Measurements from ENCODE around the gene ETS2. TPM values are rescaled to one million over a fixed set of nuclear protein-coding genes. Genes with fewer than 3 reads are reported as not detected.

Gene ETS2
- total RNA-seq, 1 donor from 2014 or later = 22.4 TPM

GRCh38 chr21:38811257-38811656 lies 5.5 kb downstream of the ETS2 start:
- H3K9ac ChIP-seq = no peak overlapping the region
- H3K27me3 ChIP-seq = no peaks in the 10 kb centered on the region
- Mint-ChIP-seq H3K27me3 (ENCODE audit: insufficient read depth, low read depth) (peaks cover 3% of the 10 kb centered on the region), H3K27ac (no peak overlapping the region), H3K36me3 (peaks cover 33% of the 10 kb centered on the region), H3K4me1 (peaks cover 22% of the 10 kb centered on the region), H3K9me3 (no peaks in the 10 kb centered on the region), H3K4me3 (no peak overlapping the region)
- H2AFZ ChIP-seq (replicated peaks) = no peak overlapping the region
- H3K36me3 ChIP-seq = no peaks in the 10 kb centered on the region
- peaks cover 40% of the 10 kb centered on the region for H3K4me1 ChIP-seq
- H3K79me2 ChIP-seq (ENCODE audit: low read depth) = peaks cover 60% of the 10 kb centered on the region
- peaks cover 15% of the 10 kb centered on the region for H3F3A ChIP-seq (ENCODE audit: low read depth)
- peaks cover 30% of the 10 kb centered on the region for H4K20me1 ChIP-seq (ENCODE audit: low read depth)
- no peak for DNase-seq (ENCODE audit: low spot score)
- H3K4me3 ChIP-seq = no peak overlapping the region
- H3K4me2 ChIP-seq = peak overlapping the region; percentile 18
- no peak overlapping the region for H3K27ac ChIP-seq
- TF ChIP-seq, protein P1, sequence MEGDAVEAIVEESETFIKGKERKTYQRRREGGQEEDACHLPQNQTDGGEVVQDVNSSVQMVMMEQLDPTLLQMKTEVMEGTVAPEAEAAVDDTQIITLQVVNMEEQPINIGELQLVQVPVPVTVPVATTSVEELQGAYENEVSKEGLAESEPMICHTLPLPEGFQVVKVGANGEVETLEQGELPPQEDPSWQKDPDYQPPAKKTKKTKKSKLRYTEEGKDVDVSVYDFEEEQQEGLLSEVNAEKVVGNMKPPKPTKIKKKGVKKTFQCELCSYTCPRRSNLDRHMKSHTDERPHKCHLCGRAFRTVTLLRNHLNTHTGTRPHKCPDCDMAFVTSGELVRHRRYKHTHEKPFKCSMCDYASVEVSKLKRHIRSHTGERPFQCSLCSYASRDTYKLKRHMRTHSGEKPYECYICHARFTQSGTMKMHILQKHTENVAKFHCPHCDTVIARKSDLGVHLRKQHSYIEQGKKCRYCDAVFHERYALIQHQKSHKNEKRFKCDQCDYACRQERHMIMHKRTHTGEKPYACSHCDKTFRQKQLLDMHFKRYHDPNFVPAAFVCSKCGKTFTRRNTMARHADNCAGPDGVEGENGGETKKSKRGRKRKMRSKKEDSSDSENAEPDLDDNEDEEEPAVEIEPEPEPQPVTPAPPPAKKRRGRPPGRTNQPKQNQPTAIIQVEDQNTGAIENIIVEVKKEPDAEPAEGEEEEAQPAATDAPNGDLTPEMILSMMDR (IDR thresholded peaks at IDR 0.05) = no peak
- TF ChIP-seq EZH2 (IDR thresholded peaks at IDR 0.05) (no peak), EZH2phosphoT487 (IDR thresholded peaks at IDR 0.05) (no peak)
- H3K9me3 ChIP-seq (ENCODE audit: low read depth) = no peaks in the 10 kb centered on the region

GRCh38 chr21:38813143-38813542 lies 7.4 kb downstream of the ETS2 start:
- no peak overlapping the region for H3K4me2 ChIP-seq
- no peaks in the 10 kb centered on the region for H3K9me3 ChIP-seq (ENCODE audit: low read depth)
- peaks cover 40% of the 10 kb centered on the region for H3K36me3 Mint-ChIP-seq
- DNase-seq (ENCODE audit: low spot score) = no peak
- H3K36me3 ChIP-seq = peaks cover 7% of the 10 kb centered on the region
- H3K27me3 ChIP-seq = no peaks in the 10 kb centered on the region
- peaks cover 3% of the 10 kb centered on the region for H3K27me3 Mint-ChIP-seq (ENCODE audit: insufficient read depth, low read depth)
- peaks cover 29% of the 10 kb centered on the region for H3K4me1 ChIP-seq
- peaks cover 41% of the 10 kb centered on the region for H3K79me2 ChIP-seq (ENCODE audit: low read depth)
- TF ChIP-seq EZH2 (IDR thresholded peaks at IDR 0.05) = no peak
- TF ChIP-seq EZH2phosphoT487 (IDR thresholded peaks at IDR 0.05) = no peak
- TF ChIP-seq, protein P1 (IDR thresholded peaks at IDR 0.05) = no peak
- no peak overlapping the region for H3K27ac ChIP-seq
- H3F3A ChIP-seq (ENCODE audit: low read depth) = peaks cover 2% of the 10 kb centered on the region
- peaks cover 8% of the 10 kb centered on the region for H3K4me1 Mint-ChIP-seq
- H3K4me3 Mint-ChIP-seq = no peak overlapping the region
- H4K20me1 ChIP-seq (ENCODE audit: low read depth) = peaks cover 24% of the 10 kb centered on the region
- H3K27ac Mint-ChIP-seq = no peak overlapping the region
- H2AFZ ChIP-seq (replicated peaks) = no peak overlapping the region
- H3K9ac ChIP-seq = no peak overlapping the region
- H3K4me3 ChIP-seq = no peak overlapping the region
- H3K9me3 Mint-ChIP-seq = no peaks in the 10 kb centered on the region

DNA sequence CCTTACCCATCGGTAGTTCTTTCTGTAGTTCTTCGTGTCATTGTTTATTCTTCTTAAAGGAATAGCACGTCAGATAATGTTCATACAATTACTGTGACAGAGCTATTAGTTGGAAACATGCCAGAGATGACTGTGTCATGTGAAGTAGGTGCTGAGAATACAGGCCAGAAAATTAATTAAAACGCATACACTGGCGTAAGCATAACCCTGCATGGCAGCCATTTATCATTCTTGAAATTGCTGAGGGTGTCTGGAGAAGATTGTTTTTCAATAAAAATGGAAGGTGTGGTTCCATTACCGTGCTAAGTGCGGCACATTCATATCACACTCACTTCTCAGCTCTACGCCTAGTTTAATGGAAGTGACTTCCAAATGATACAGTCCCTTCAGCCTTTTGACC lies 7.8 kb downstream of the ETS2 start:
- peaks cover 2% of the 10 kb centered on the region for H3K27me3 Mint-ChIP-seq (ENCODE audit: insufficient read depth, low read depth)
- peaks cover 25% of the 10 kb centered on the region for H3K4me1 ChIP-seq

More for the DNA sequence above, 7.8 kb downstream of the ETS2 start:
- Mint-ChIP-seq H3K27ac (no peak overlapping the region), H3K4me1 (peaks cover 7% of the 10 kb centered on the region), H3K36me3 (peaks cover 40% of the 10 kb centered on the region), H3K9me3 (no peaks in the 10 kb centered on the region), H3K4me3 (no peak overlapping the region)
- H3K27ac ChIP-seq = no peak overlapping the region
- no peaks in the 10 kb centered on the region for H3F3A ChIP-seq (ENCODE audit: low read depth)
- H4K20me1 ChIP-seq (ENCODE audit: low read depth) = peaks cover 20% of the 10 kb centered on the region
- DNase-seq (ENCODE audit: low spot score) = no peak
- no peak overlapping the region for H3K4me2 ChIP-seq
- TF ChIP-seq EZH2 (IDR thresholded peaks at IDR 0.05) (no peak), EZH2phosphoT487 (IDR thresholded peaks at IDR 0.05) (no peak)
- TF ChIP-seq, protein P1 (IDR thresholded peaks at IDR 0.05) = no peak
- peaks cover 37% of the 10 kb centered on the region for H3K79me2 ChIP-seq (ENCODE audit: low read depth)
- no peak overlapping the region for H3K9ac ChIP-seq
- no peak overlapping the region for H2AFZ ChIP-seq (replicated peaks)
- no peaks in the 10 kb centered on the region for H3K9me3 ChIP-seq (ENCODE audit: low read depth)
- no peaks in the 10 kb centered on the region for H3K27me3 ChIP-seq
- H3K36me3 ChIP-seq = peaks cover 9% of the 10 kb centered on the region
- no peak overlapping the region for H3K4me3 ChIP-seq
